ENCODE data around the gene NUCB1.
"Not testable (repeated sequence)": the region's sequence is repeated elsewhere in the genome, so short reads cannot be mapped to it uniquely, and the experiment has no call there.

Gene NUCB1

DNA sequence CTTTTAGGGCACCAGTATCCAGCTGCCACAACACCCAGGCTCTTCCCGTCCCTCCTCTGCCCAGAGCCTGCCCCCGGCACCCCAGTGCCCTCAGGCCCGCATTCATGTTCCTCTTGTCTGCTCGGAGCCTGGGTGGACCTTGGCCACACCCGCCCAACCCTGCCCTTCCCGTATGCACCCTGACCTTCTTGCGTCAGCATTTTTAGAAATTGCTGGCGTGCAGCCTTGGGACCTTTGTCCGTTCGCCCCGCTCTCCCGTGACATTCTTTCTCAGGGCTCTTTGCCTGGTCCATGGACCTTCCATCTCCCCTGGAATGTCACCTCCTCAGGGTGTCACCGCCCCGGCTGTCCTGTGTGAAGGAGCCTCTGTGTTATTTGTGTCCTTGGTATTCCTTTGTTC is 7.6 kb downstream of the NUCB1 start:
- Mint-ChIP-seq H3K4me1 (ENCODE audit: low read depth) (peaks cover 4% of the 10 kb centered on the region), H3K36me3 (ENCODE audit: low read depth) (peaks cover 39% of the 10 kb centered on the region), H3K27ac (no peak overlapping the region), H3K4me3 (no peak overlapping the region), H3K27me3 (ENCODE audit: low read depth) (no peaks in the 10 kb centered on the region), H3K9me3 (no peaks in the 10 kb centered on the region)

- not testable (repeated sequence) for H3K4me1 Mint-ChIP-seq (ENCODE audit: low read depth); H3K9me3 Mint-ChIP-seq; H3K27ac Mint-ChIP-seq; H3K4me3 Mint-ChIP-seq; H3K27me3 Mint-ChIP-seq (ENCODE audit: low read depth)
- peaks cover 43% of the 10 kb centered on the region for H3K36me3 Mint-ChIP-seq (ENCODE audit: low read depth)
These were observed 9.4 kb downstream of the NUCB1 start for GRCh38 chr19:48909424-48910077.

- H3K27ac Mint-ChIP-seq, result no peak overlapping the region
- H3K9me3 Mint-ChIP-seq, result no peaks in the 10 kb centered on the region
- H3K4me3 Mint-ChIP-seq, result no peak overlapping the region
- H3K36me3 Mint-ChIP-seq (ENCODE audit: low read depth), result peaks cover 37% of the 10 kb centered on the region
- peaks cover 5% of the 10 kb centered on the region for H3K4me1 Mint-ChIP-seq (ENCODE audit: low read depth)
- H3K27me3 Mint-ChIP-seq (ENCODE audit: low read depth), result no peaks in the 10 kb centered on the region
These were observed 10.7 kb downstream of the NUCB1 start for GRCh38 chr19:48910803-48911202.

DNA sequence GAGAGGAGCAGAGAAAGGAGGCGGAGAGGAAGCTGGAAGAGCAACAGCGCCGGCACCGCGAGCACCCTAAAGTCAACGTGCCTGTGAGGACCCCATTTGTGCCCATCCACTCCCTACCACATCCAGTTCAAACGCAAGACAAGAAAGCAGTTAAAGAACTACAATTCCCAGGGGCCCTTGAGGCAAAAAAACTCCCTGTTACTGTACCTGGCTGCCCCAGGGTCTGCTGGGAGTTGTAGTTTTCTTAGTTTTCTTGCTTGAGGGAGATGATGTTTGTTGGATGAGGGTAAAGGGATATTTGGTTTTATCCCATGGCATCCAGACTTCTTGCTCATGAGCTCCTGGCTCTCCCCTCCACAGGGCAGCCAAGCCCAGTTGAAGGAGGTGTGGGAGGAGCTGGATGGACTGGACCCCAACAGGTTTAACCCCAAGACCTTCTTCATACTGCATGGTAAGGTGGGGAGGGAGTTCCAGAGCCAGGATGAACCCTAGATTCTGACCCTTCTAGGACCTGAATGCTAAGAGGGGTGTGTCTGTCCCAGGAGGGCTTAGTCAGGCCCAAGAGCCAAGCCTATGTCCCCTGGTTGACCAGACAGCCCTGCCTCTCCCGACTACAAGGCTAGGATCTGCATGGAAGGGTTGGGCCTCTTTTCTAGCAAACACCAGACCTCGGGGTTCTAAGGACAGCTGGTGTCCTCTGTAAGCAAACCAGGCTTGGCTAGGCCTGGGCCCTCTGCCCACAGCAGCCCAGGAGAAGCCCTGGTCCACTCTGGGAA is 13.2 kb downstream of the NUCB1 start:
- H3K4me3 Mint-ChIP-seq, result no peak overlapping the region
- H3K27me3 Mint-ChIP-seq (ENCODE audit: low read depth), result no peaks in the 10 kb centered on the region
- peaks cover 38% of the 10 kb centered on the region for H3K36me3 Mint-ChIP-seq (ENCODE audit: low read depth)
- H3K9me3 Mint-ChIP-seq, result no peaks in the 10 kb centered on the region
- H3K27ac Mint-ChIP-seq, result no peak overlapping the region
- H3K4me1 Mint-ChIP-seq (ENCODE audit: low read depth), result peaks cover 4% of the 10 kb centered on the region

DNA sequence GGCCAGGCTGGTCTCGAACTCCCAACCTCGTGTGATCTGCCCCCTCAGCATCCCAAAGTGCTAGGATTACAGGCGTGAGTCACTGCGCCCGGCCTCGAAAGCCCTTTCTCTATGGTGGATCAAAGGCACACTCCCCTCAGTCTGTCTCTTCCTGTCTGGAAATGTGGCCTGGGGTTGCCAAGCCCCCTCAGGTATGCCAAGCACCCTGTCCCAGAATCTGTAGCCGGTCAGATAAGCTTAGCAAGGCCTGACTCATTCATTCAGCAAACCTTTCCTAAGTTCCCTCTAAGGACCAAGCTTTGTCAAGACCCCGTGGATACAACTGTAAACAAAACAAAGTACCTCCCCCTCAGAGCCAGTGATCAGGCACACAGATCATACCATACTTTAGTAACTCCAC is 14.1 kb downstream of the NUCB1 start:
- Mint-ChIP-seq H3K27me3 (ENCODE audit: low read depth) (no peaks in the 10 kb centered on the region), H3K36me3 (ENCODE audit: low read depth) (peaks cover 38% of the 10 kb centered on the region), H3K4me1 (ENCODE audit: low read depth) (peaks cover 4% of the 10 kb centered on the region), H3K4me3 (no peak overlapping the region), H3K9me3 (no peaks in the 10 kb centered on the region), H3K27ac (peak overlapping the region; percentile 6)

DNA sequence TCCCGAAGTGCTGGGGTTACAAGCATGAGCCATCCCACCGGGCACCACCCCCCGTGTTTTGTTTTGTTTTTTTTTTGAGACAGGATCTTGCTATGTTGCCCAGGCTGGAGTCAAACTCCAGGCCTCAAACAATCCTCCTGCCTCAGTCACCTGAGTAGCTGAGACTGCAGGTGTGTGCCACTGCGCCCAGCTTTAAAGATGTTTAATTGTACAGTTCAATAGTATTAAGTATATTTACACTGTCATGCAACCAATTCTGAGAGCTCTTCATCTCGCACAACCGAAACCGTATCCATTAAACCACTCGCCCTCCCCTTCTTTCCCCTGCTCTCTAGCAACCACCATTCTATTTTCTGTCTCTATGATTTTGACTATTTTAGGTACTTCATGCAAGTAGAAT is 15.6 kb downstream of the NUCB1 start:
- Mint-ChIP-seq H3K27ac (no peak overlapping the region), H3K4me1 (ENCODE audit: low read depth) (peaks cover 4% of the 10 kb centered on the region), H3K36me3 (ENCODE audit: low read depth) (peaks cover 35% of the 10 kb centered on the region), H3K9me3 (no peaks in the 10 kb centered on the region), H3K27me3 (ENCODE audit: low read depth) (no peaks in the 10 kb centered on the region), H3K4me3 (no peak overlapping the region)

DNA sequence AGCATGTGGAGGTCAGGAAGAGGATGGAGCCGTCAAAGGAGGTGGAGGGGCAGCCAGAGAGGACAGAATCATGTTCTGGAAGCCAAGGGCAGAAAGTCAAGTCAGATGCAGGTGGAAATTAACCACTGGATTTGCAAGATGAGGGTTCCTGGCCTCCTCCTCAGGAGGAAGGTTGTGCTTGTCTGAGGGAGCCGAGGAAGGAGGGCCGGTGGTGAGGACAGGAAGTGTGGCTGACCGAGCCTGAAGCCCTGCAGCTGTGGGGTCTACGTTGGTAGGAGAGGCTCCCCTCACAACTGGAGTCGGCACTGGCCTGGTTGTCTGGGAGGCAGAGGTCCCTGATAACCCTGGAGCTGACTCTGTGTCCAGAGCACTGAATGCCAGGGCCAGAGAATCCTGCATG is 18.0 kb downstream of the NUCB1 start:
- Mint-ChIP-seq H3K27ac (no peak overlapping the region), H3K27me3 (ENCODE audit: low read depth) (no peaks in the 10 kb centered on the region), H3K9me3 (no peaks in the 10 kb centered on the region), H3K4me3 (no peak overlapping the region), H3K36me3 (ENCODE audit: low read depth) (peaks cover 33% of the 10 kb centered on the region), H3K4me1 (ENCODE audit: low read depth) (peaks cover 2% of the 10 kb centered on the region)

DNA sequence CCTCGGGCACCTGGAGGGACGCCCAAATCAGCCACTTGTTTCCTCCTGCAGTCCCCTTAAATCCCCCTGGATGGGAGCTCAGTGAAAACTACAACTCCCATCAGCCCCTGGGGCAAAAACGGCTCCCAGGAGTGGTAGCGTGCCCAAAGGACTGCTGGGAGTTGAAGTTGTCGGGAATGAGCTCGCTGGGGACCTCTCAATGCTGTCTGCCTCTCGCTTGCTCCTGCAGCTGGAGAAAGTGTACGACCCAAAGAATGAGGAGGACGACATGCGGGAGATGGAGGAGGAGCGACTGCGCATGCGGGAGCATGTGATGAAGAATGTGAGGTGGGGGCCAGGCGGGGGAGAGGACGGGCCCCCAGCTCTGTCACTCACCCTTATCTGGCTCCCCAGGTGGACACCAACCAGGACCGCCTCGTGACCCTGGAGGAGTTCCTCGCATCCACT is 18.7 kb downstream of the NUCB1 start:
- H3K27ac Mint-ChIP-seq, result no peak overlapping the region
- peaks cover 2% of the 10 kb centered on the region for H3K4me1 Mint-ChIP-seq (ENCODE audit: low read depth)
- peaks cover 35% of the 10 kb centered on the region for H3K36me3 Mint-ChIP-seq (ENCODE audit: low read depth)
- H3K4me3 Mint-ChIP-seq, result no peak overlapping the region
- no peaks in the 10 kb centered on the region for H3K27me3 Mint-ChIP-seq (ENCODE audit: low read depth)
- H3K9me3 Mint-ChIP-seq, result no peaks in the 10 kb centered on the region

DNA sequence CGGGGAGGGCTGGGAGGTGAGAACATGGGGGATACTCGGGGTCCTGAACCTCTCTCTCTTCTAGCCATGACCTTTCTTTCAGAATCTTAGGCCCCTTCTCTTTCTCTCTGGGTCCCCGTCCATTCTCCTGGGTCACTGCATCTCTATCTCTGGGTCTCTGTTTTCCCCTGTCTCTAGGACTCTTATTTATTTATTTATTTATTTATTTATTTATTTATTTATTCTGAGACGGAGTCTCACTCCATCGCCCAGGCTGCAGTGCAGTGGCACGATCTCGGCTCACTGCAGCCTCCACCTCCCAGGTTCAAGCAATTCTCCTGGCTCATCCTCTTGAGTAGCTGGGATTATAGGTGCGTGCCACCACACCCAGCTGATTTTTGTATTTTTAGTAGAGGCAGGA is 19.2 kb downstream of the NUCB1 start:
- H3K27me3 Mint-ChIP-seq (ENCODE audit: low read depth); H3K4me1 Mint-ChIP-seq (ENCODE audit: low read depth); H3K9me3 Mint-ChIP-seq; H3K27ac Mint-ChIP-seq; H3K4me3 Mint-ChIP-seq: not testable (repeated sequence)
- H3K36me3 Mint-ChIP-seq (ENCODE audit: low read depth), result peaks cover 32% of the 10 kb centered on the region

DNA sequence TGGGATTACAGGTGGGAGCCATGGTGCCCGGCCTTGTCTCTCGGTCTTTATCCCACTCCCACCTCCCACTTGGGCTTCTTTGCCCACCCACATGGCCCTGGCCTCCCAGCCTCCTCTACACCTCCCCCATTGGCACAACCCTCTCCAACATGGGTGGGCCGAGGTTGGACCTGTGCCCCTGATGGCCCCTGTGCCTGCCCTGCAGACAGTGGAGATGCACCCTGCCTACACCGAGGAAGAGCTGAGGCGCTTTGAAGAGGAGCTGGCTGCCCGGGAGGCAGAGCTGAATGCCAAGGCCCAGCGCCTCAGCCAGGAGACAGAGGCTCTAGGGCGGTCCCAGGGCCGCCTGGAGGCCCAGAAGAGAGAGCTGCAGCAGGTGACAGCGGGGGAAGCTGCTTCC is 20.8 kb downstream of the NUCB1 start:
- Mint-ChIP-seq H3K9me3 (no peaks in the 10 kb centered on the region), H3K4me3 (no peak overlapping the region), H3K27ac (no peak overlapping the region), H3K27me3 (ENCODE audit: low read depth) (no peaks in the 10 kb centered on the region), H3K36me3 (ENCODE audit: low read depth) (peaks cover 26% of the 10 kb centered on the region), H3K4me1 (ENCODE audit: low read depth) (peaks cover under 1% of the 10 kb centered on the region)

- H3K27ac Mint-ChIP-seq, result no peak overlapping the region
- no peaks in the 10 kb centered on the region for H3K27me3 Mint-ChIP-seq (ENCODE audit: low read depth)
- no peaks in the 10 kb centered on the region for H3K9me3 Mint-ChIP-seq
- H3K36me3 Mint-ChIP-seq (ENCODE audit: low read depth), result peaks cover 23% of the 10 kb centered on the region
- H3K4me3 Mint-ChIP-seq, result no peak overlapping the region
- H3K4me1 Mint-ChIP-seq (ENCODE audit: low read depth), result peaks cover 2% of the 10 kb centered on the region
These were observed 21.8 kb downstream of the NUCB1 start for GRCh38 chr19:48921721-48922500.

- Mint-ChIP-seq H3K4me1 (ENCODE audit: low read depth) (peaks cover 4% of the 10 kb centered on the region), H3K9me3 (no peaks in the 10 kb centered on the region), H3K27ac (peak overlapping the region; percentile 26), H3K36me3 (ENCODE audit: low read depth) (peaks cover 21% of the 10 kb centered on the region), H3K27me3 (ENCODE audit: low read depth) (no peaks in the 10 kb centered on the region), H3K4me3 (no peak overlapping the region)
These were observed 22.7 kb downstream of the NUCB1 start for GRCh38 chr19:48922548-48923490.

DNA sequence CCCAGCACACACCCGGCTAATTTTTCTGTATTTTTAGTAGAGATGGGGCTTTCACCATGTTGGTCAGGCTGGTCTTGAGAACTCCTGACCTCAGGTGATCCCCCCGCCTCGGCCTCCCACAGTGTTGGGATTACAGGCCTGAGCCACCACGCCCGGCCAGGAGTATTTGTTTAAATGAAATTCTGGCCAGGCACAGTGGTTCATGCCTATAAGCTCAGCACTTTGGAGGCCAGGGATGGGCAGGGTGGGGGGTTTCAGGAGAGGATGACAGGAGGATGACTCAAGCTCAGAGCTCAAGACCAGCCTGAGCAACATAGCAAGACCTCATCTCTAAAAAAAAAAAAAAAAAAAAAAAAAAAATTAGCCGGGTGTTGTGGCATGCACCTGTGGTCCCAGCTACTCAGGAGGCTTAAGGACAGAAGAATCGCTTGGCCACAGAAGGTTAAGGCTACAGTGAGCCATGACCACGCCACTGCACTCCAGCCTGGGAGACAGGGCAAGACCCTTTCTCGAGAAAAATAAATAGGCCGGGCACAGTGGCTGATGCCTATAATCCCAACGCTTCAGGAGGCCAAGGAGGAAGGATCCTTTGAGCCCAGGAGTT is 25.2 kb downstream of the NUCB1 start:
- no peak overlapping the region for H3K27ac Mint-ChIP-seq
- peaks cover 4% of the 10 kb centered on the region for H3K4me1 Mint-ChIP-seq (ENCODE audit: low read depth)

DNA sequence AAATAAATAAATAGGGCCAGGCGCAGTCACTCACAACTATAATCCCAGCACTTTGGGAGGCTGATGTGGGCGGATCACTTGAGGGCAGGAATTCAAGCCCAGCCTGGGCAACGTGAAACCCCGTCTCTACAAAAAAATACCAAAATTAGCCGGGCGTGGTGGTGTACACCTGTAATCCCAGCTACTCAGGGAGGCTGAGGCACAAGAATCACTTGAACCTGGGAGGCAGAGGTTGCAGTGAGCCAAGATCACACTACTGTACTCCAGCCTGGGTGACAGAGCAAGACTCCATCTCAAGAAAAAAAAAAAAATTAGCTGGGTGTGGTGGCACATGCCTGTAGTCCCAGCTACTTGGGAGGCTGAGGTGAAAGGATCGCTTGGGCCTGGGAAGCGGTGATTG is 25.8 kb downstream of the NUCB1 start:
- not testable (repeated sequence) for H3K4me3 Mint-ChIP-seq; H3K4me1 Mint-ChIP-seq (ENCODE audit: low read depth); H3K9me3 Mint-ChIP-seq; H3K27me3 Mint-ChIP-seq (ENCODE audit: low read depth); H3K27ac Mint-ChIP-seq
- peaks cover 13% of the 10 kb centered on the region for H3K36me3 Mint-ChIP-seq (ENCODE audit: low read depth)

More for the DNA sequence above, 25.2 kb downstream of the NUCB1 start:
- Mint-ChIP-seq H3K27me3 (ENCODE audit: low read depth) (no peaks in the 10 kb centered on the region), H3K9me3 (no peaks in the 10 kb centered on the region), H3K36me3 (ENCODE audit: low read depth) (peaks cover 13% of the 10 kb centered on the region), H3K4me3 (no peak overlapping the region)

Measured in T-helper 1 cell treated with Interleukin-12 subunit alpha and Interleukin-12 subunit beta and Interleukin-4 antibody, amounts not matched to agents 30 μg/mL and 1 μg/mL, for 36 hours (primary cell).